ENCODE measurements around the gene PDE3B.

- no peak for TF ChIP-seq CTCF (conservative IDR thresholded peaks at IDR 0.05)
- no peak for TF ChIP-seq ZFX (IDR thresholded peaks at IDR 0.05)
Measured at GRCh38 chr11:14855890-14856289, 212.3 kb downstream of the PDE3B start.
